GM18526 (cell line): Measurements from ENCODE around the gene SRD5A3.

ENCODE experiments used
- POLR2A ChIP-seq: IDR thresholded peaks from 3 replicates; pipeline ENCODE4 v1.6.1; 2011; ENCODE audit not compliant: insufficient read length; ENCODE audit errors: extremely low read depth

Gene SRD5A3

DNA sequence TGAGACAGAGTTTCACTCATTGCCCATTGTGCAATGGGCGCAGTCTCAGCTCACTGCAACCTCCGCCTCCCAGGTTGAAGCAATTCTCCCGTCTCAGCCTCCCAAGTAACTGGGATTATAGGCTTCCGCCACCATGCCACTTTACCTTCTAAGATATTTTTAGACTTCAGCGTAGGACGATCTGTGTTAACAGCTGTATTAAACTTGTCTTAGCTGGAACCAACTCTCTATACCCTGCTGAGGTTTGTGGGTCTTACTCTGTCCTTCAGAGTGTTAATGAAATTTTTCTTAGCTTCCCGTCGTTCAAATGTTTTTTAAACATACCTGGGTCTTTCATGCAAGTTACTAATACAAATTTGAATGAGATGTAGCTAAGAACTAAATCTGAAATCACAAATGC, 64.4 kb downstream of the SRD5A3 start:
- TF ChIP-seq POLR2A: no peak

GRCh38 chr4:55411621-55412020, 65.6 kb downstream of the SRD5A3 start:
- no peak for TF ChIP-seq POLR2A

GRCh38 chr4:55416176-55416575, 70.1 kb downstream of the SRD5A3 start:
- no peak for TF ChIP-seq POLR2A
